ENCODE results near the gene TMEM239. TPM values are rescaled to one million over a fixed set of nuclear protein-coding genes. Genes with fewer than 3 reads are reported as not detected.

TMEM239 gene
- total RNA-seq, 1 donor from 2014 or later, result not detected

- no peak for DNase-seq (ENCODE audit: low read depth)
- TF ChIP-seq, protein P1, sequence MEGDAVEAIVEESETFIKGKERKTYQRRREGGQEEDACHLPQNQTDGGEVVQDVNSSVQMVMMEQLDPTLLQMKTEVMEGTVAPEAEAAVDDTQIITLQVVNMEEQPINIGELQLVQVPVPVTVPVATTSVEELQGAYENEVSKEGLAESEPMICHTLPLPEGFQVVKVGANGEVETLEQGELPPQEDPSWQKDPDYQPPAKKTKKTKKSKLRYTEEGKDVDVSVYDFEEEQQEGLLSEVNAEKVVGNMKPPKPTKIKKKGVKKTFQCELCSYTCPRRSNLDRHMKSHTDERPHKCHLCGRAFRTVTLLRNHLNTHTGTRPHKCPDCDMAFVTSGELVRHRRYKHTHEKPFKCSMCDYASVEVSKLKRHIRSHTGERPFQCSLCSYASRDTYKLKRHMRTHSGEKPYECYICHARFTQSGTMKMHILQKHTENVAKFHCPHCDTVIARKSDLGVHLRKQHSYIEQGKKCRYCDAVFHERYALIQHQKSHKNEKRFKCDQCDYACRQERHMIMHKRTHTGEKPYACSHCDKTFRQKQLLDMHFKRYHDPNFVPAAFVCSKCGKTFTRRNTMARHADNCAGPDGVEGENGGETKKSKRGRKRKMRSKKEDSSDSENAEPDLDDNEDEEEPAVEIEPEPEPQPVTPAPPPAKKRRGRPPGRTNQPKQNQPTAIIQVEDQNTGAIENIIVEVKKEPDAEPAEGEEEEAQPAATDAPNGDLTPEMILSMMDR (IDR thresholded peaks at IDR 0.05; ENCODE audit: insufficient read depth, low read length, poor library complexity, severe bottlenecking), result no peak
- H3K36me3 ChIP-seq (ENCODE audit: control insufficient read depth, insufficient read depth, low read length), result no peaks in the 10 kb centered on the region
- H3K27me3 ChIP-seq (ENCODE audit: control insufficient read depth, insufficient read depth, low read length), result no peaks in the 10 kb centered on the region
- no peak overlapping the region for H3K4me3 ChIP-seq (ENCODE audit: low read depth, low read length)
These were observed 17.6 kb downstream of the TMEM239 start for GRCh38 chr20:2833761-2834160.

DNA sequence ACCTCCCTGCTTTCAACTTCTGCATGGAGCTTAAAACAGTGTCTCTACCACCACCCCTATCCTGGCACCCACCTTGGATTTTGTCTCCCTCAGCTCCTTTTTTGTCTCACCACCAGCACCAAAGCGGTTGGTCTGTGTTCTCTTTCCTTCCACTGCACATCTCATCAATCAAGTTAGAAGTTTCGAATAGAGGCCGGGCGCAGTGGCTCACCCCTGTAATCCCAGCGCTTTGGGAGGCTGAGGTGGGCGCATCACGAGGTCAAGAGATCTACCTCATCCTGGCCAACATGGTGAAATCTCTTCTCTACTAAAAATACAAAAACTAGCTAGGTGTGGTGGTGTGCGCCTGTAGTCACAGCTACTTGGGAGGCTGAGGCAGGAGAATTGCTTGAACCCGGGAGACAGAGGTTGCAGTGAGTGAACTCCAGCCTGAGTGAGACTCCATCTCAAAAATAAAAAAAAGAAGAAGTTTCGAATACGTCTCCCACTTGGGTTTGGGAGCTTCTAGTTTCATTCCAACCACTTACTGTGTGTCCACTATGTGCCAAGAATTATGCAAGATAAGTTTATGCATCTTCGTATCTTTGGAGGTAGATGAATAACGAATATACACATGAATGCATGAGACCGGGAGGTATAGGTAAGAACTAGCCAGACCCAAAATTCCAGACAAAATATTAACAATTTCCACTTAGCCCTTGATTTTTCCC lies 18.4 kb downstream of the TMEM239 start:
- TF ChIP-seq, protein P1 (IDR thresholded peaks at IDR 0.05; ENCODE audit: insufficient read depth, low read length, poor library complexity, severe bottlenecking), result no peak
- Histone ChIP-seq H3K36me3 (ENCODE audit: control insufficient read depth, insufficient read depth, low read length) (no peaks in the 10 kb centered on the region), H3K4me3 (ENCODE audit: low read depth, low read length) (no peak overlapping the region), H3K27me3 (ENCODE audit: control insufficient read depth, insufficient read depth, low read length) (no peaks in the 10 kb centered on the region)
- DNase-seq (ENCODE audit: low read depth), result no peak

DNA sequence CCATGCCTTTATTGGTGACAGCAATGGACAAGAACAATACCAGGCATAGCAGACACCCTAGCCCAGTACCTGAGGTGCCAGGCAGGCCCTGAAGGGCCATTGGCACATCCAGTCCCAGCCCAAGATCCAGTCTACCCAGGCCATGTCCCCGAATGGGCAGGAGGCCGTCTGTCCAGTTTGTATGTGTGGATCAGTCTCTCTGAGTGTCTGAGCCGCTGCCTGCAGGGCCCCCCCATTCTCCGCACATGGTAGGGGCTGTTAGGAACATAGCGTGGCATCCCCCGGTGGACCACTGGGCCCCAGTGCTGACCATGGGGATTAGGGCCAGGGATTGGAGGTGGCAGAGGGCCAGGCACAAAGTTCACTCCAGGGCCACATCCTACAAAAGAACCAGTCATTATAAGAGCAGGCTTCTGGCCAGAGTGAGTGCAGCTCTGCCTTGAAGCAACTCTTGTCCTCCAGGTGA lies 19.2 kb downstream of the TMEM239 start:
- DNase-seq (ENCODE audit: low read depth), result no peak
- no peak overlapping the region for H3K4me3 ChIP-seq (ENCODE audit: low read depth, low read length)
- TF ChIP-seq, protein P1 (IDR thresholded peaks at IDR 0.05; ENCODE audit: insufficient read depth, low read length, poor library complexity, severe bottlenecking), result no peak
- H3K27me3 ChIP-seq (ENCODE audit: control insufficient read depth, insufficient read depth, low read length), result no peaks in the 10 kb centered on the region
- H3K36me3 ChIP-seq (ENCODE audit: control insufficient read depth, insufficient read depth, low read length), result no peaks in the 10 kb centered on the region

- Histone ChIP-seq H3K27me3 (ENCODE audit: control insufficient read depth, insufficient read depth, low read length) (no peaks in the 10 kb centered on the region), H3K36me3 (ENCODE audit: control insufficient read depth, insufficient read depth, low read length) (no peaks in the 10 kb centered on the region), H3K4me3 (ENCODE audit: low read depth, low read length) (no peak overlapping the region)
- TF ChIP-seq, protein P1 (IDR thresholded peaks at IDR 0.05; ENCODE audit: insufficient read depth, low read length, poor library complexity, severe bottlenecking), result no peak
- DNase-seq (ENCODE audit: low read depth), result no peak
These were observed 19.9 kb downstream of the TMEM239 start for GRCh38 chr20:2836035-2836434.

DNA sequence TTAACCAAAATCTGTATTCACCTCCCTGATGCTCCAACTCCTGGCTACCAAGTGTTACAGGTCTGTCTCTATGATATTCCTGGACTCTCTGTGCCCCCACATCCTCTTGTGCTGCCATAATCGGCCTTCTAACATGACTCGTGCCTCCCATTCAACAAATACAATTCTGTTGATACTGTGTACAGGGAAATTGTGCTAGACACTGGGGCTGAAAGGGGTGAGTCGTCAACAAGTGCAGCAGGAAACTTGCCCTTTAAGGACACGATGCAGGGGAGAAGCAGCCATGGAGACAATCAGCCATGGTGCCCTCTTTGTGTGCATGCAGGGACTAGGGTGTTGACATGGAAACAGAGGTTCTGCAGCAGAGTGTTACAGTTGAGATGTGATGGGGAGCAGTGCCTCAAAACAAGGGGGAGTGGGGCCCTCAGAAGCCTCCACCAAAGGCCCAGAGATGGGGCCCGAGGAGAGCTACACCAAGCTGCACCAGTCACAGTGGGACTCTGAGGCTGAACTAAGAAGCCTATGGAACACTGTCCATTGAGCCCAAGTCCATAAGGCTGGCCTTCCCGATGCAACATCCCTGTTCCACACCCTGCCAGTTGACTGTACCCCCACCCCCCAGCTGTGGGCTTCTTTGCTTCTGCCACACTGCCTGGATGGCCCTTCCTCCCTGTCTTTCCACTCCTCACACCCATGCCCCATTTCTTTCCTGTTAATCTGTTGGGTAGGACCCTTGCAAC lies 21.2 kb downstream of the TMEM239 start:
- Histone ChIP-seq H3K36me3 (ENCODE audit: control insufficient read depth, insufficient read depth, low read length) (no peaks in the 10 kb centered on the region), H3K27me3 (ENCODE audit: control insufficient read depth, insufficient read depth, low read length) (no peaks in the 10 kb centered on the region), H3K4me3 (ENCODE audit: low read depth, low read length) (no peak overlapping the region)
- TF ChIP-seq, protein P1 (IDR thresholded peaks at IDR 0.05; ENCODE audit: insufficient read depth, low read length, poor library complexity, severe bottlenecking), result no peak
- DNase-seq (ENCODE audit: low read depth), result no peak

Data from kidney epithelial cell (primary cell).